GM20000 (cell line): Measurements from ENCODE around the gene B3GNT2.

Source experiments
- DNase-seq: peaks from one replicate; pipeline ENCODE4 v3.0.0; 2012; ENCODE audit warnings: low spot score
- CTCF ChIP-seq: IDR thresholded peaks from 2 replicates; pipeline ENCODE4 v1.5.1; 2012; ENCODE audit warnings: mild to moderate bottlenecking, control low read depth; ENCODE audit errors: extremely low read depth, missing control alignments

B3GNT2 gene

DNA sequence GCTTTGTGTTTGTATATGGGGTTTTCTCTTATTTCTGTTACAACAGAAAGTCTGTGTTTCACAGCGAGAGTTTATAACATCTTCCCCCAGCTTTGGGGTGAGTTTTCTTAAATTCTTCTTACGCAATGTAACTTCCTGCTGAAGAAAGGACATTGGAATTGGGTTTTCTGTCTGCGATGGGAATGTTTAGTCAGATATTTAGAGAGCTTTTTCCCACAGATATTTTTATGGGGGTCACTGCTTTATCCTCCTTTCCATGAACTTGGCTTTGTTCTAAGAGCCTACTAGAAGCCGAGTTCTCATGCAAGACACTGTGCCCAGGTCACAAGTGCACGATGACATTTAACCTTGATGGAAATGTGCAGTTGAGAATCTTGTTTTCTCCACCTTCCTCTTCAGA is 22.1 kb downstream of the B3GNT2 start:
- DNase-seq, result no peak
- no peak for TF ChIP-seq CTCF

DNA sequence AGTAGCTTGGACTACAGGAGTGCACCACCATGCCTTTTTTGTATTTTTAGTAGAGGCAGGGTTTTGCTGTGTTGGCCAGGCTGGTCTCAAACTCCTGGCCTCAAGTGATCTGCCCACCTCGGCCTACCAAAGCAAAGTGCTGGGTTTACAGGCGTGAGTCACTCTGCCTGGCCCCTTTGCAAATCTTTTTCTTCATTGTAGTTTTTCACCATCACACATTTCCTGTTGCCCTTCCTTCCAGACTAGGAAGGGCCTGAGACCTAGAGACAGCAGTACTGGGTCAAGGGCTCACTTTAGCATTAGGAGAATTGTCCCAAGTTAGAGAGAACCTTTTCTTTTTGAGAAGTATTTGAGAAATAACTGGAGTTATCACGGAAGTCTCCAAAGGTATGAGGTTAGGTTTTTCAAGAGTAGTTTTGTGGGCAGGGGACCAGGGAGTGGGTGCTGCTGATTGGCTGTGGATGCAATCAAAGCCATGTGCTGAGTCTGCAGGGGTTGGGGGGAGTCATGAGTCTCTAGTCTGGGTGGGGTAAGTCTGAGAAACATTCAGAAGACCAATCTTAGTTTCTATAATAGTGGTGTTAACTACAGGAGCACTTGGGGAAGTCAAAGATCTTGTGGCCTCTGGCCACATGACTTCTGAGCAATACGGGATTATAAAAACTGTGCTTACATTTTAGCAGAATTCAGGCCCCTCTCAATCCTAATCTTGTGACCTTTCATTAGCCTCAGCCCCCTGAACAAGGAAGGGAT is 23.7 kb downstream of the B3GNT2 start:
- no peak for DNase-seq
- no peak for TF ChIP-seq CTCF

DNA sequence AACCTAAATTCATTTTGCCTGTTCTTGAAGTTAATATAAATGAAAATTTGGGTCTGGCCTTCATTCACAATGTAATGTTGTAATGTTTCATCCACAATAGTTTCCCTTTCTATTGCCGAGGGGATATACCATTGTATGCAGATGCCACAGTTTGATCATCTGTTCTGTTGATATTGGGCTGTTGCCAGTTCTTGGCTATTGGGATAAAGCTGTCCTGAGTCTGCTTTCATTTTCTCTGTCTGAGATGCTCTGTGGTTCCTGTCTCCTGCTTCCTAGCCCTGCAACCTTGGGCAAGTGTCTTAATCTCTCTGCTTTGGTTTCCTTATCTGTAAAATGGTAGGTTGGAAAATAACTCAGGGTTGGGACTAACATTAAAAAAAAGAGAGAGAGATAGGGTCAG is 25.2 kb downstream of the B3GNT2 start:
- DNase-seq, result no peak
- TF ChIP-seq CTCF, result no peak

DNA sequence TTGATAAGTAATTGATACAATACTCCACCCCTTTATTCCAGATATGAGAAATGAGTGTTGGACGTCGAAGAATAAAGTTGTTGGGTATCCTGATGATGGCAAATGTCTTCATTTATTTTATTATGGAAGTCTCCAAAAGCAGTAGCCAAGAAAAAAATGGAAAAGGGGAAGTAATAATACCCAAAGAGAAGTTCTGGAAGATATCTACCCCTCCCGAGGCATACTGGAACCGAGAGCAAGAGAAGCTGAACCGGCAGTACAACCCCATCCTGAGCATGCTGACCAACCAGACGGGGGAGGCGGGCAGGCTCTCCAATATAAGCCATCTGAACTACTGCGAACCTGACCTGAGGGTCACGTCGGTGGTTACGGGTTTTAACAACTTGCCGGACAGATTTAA is 26.3 kb downstream of the B3GNT2 start:
- no peak for DNase-seq
- TF ChIP-seq CTCF, result no peak

GRCh38 chr2:62222674-62223073 is 26.8 kb downstream of the B3GNT2 start:
- no peak for TF ChIP-seq CTCF
- no peak for DNase-seq

- TF ChIP-seq CTCF, result no peak
- no peak for DNase-seq
Observed at GRCh38 chr2:62224976-62225375, 29.1 kb downstream of the B3GNT2 start.

DNA sequence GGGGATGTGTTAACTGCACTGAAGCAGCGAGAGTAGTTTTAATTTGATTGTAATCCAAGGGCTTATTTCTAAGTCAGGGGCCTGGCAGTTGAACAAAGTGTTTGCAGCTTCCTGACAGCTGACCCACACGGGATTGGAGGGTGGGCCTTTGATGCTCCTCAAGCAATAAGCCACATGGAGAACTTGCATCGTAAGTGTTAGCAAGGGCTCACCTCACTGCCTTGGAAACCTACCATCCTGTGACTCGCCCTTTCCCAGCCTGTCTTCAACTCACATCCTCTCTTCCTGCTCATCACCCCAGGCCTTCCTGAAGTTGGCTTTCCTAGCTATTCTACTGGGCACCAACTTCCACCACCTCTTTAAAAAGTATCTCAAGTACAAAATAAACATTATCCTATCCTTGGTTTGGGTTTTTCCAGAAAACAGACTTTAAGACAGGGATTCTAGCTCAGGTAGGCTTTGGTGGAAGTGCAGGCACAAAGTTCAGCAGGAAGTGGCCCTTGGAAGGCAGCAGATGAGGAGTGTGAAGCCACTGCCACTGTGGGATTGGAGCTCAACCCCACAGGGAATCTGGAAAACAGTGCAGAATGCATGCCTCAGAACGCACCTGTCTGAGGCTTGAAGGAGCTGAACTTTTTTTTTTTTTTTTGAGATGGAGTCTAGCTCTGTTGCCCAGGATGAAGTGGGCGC is 31.6 kb downstream of the B3GNT2 start:
- no peak for DNase-seq
- TF ChIP-seq CTCF, result no peak
